MM.1S (cell line): Measurements from ENCODE around the gene AKAP13.

Experiments used
- DNase-seq: peaks from one replicate; pipeline ENCODE4 v3.0.0-alpha.2; 2015
- H2AFZ ChIP-seq: fragments of 300-600 bp; sonication (generic); 2 replicates; pipeline ENCODE4 v1.6.0; 2016; ENCODE audit warnings: antibody characterized with exemption, low read length
- H3F3A ChIP-seq: fragments of 300-600 bp; sonication (generic); 2 replicates; pipeline ENCODE4 v1.6.1; 2016; ENCODE audit warnings: mild to moderate bottlenecking, antibody characterized with exemption, low read length, moderate library complexity, mixed read lengths; ENCODE audit not compliant: insufficient read depth
- H3K27ac ChIP-seq: fragments of 300-600 bp; sonication (generic); 2 replicates; pipeline ENCODE4 v1.5.1; 2016; ENCODE audit warnings: mild to moderate bottlenecking, low read length
- H3K27me3 ChIP-seq: fragments of 300-600 bp; sonication (generic); replicated peaks from 2 replicates; pipeline ENCODE4 v1.6.0; 2016; ENCODE audit warnings: low read length; ENCODE audit not compliant: insufficient read depth
- H3K36me3 ChIP-seq: fragments of 300-600 bp; sonication (generic); replicated peaks from 2 replicates; pipeline ENCODE4 v1.6.1; 2016; ENCODE audit warnings: mild to moderate bottlenecking, low read length, mixed read lengths; ENCODE audit not compliant: insufficient read depth
- H3K4me1 ChIP-seq: fragments of 300-600 bp; sonication (generic); 2 replicates; pipeline ENCODE4 v1.6.1; 2016; ENCODE audit warnings: low read length, mixed read lengths
- H3K4me2 ChIP-seq: fragments of 300-600 bp; sonication (generic); 2 replicates; pipeline ENCODE4 v1.6.0; 2016; ENCODE audit warnings: low read depth, low read length
- H3K4me3 ChIP-seq: fragments of 300-600 bp; sonication (generic); 2 replicates; pipeline ENCODE4 v1.5.1; 2016; ENCODE audit warnings: low read length, mixed read lengths
- H3K79me2 ChIP-seq: fragments of 300-600 bp; sonication (generic); 2 replicates; pipeline ENCODE4 v1.6.1; 2016; ENCODE audit warnings: mixed run types, low read length, mixed read lengths
- H3K9ac ChIP-seq: fragments of 300-600 bp; sonication (generic); 2 replicates; pipeline ENCODE4 v1.6.1; 2016; ENCODE audit warnings: low read length, mixed read lengths
- H3K9me2 ChIP-seq: fragments of 300-600 bp; sonication (generic); replicated peaks from 2 replicates; pipeline ENCODE4 v1.6.1; 2016; ENCODE audit warnings: mild to moderate bottlenecking, low read length, mixed read lengths; ENCODE audit not compliant: insufficient read depth
- H3K9me3 ChIP-seq: fragments of 300-600 bp; sonication (generic); replicated peaks from 2 replicates; pipeline ENCODE4 v1.6.1; 2016; ENCODE audit warnings: mild to moderate bottlenecking, low read length, mixed read lengths; ENCODE audit not compliant: insufficient read depth
- H4K20me1 ChIP-seq: fragments of 300-600 bp; sonication (generic); 2 replicates; pipeline ENCODE4 v1.6.1; 2016; ENCODE audit warnings: mild to moderate bottlenecking, low read length, moderate library complexity, mixed read lengths; ENCODE audit not compliant: insufficient read depth
- EZH2 ChIP-seq: fragments of 300-600 bp; sonication (generic); optimal IDR thresholded peaks from 2 replicates; pipeline ENCODE3; 2017; ENCODE audit warnings: low read depth, mild to moderate bottlenecking, antibody characterized with exemption, low read length, mixed read lengths
- EZH2phosphoT487 ChIP-seq: fragments of 300-600 bp; sonication (generic); IDR thresholded peaks from 2 replicates; pipeline ENCODE4 v1.6.1; 2018; ENCODE audit warnings: antibody characterized with exemption, low read length
- TF ChIP-seq, protein P1 (sequence below): fragments of 300-600 bp; sonication (generic); IDR thresholded peaks from 2 replicates; pipeline ENCODE4 v1.5.1; 2016; ENCODE audit warnings: antibody characterized with exemption, low read length, mixed read lengths

The AKAP13 gene

DNA sequence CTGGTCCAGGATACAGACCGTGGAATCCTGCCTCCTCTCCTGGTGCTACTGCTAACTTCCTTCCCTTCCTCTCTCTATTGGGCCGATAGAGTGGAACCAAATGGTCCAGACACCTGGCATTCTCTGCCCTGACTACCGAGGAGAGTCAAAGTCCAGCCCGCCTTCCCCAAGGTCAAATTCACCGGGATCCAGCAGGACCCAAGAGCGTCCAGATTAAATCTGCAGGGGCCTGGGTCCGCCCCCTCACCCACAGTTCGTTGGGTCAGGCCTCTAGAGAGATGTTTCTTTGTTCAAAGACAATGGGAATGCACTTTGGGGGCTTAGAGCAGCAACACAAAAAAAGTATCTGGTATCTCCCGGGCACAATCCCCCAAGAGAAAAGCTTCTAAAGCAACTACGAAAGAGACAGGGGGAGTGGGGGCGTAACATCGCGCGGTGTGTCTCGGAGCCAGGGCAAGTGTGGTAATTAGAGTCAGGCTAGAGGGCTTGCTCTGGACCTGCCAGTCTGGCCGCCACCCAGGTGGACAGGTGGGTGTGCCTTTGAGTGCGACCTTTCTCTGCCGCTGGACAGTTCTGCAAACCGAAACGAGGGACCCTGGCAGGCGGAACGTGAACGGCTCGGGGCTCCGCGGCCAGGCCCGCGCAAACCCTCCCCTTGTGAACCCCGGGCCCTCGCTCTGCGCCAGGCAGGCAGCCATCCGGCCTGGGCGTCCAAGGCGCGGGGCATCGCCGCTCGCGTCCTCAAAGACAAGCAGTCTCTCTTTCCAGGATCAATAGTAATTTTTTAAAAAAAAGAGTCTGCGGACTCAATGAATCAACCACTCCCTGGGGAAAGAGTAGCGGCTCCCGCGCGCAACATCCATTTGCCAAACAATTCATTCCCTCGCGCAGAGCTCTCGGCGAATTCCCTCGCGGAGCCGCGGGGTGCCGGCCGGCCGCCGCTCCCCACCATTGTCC lies 413.5 kb downstream of the AKAP13 start:
- peak overlapping the region; percentile 69 for H3K9ac ChIP-seq
- no peaks in the 10 kb centered on the region for H3K9me3 ChIP-seq
- no peak overlapping the region for H3K27ac ChIP-seq
- H3K27me3 ChIP-seq: 0 out of 2 replicates have a peak, but pooled peaks cover 6% of the 10 kb centered on the region
- TF ChIP-seq EZH2 (no peak), EZH2phosphoT487 (no peak)
- TF ChIP-seq, protein P1, sequence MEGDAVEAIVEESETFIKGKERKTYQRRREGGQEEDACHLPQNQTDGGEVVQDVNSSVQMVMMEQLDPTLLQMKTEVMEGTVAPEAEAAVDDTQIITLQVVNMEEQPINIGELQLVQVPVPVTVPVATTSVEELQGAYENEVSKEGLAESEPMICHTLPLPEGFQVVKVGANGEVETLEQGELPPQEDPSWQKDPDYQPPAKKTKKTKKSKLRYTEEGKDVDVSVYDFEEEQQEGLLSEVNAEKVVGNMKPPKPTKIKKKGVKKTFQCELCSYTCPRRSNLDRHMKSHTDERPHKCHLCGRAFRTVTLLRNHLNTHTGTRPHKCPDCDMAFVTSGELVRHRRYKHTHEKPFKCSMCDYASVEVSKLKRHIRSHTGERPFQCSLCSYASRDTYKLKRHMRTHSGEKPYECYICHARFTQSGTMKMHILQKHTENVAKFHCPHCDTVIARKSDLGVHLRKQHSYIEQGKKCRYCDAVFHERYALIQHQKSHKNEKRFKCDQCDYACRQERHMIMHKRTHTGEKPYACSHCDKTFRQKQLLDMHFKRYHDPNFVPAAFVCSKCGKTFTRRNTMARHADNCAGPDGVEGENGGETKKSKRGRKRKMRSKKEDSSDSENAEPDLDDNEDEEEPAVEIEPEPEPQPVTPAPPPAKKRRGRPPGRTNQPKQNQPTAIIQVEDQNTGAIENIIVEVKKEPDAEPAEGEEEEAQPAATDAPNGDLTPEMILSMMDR: no peak
- peak; percentile 28 for DNase-seq
- peaks cover 13% of the 10 kb centered on the region; the same call in 1 of the 2 replicates for H3K79me2 ChIP-seq
- peak overlapping the region; percentile 53 for H2AFZ ChIP-seq
- peak overlapping the region; percentile 96 for H3K4me2 ChIP-seq
- H3K4me3 ChIP-seq: peak overlapping the region; percentile 69
- H3K4me1 ChIP-seq: 0 out of 2 replicates have a peak, but pooled peaks cover 4% of the 10 kb centered on the region
- no peaks in the 10 kb centered on the region for H4K20me1 ChIP-seq
- no peaks in the 10 kb centered on the region for H3K9me2 ChIP-seq
- no peaks in the 10 kb centered on the region for H3K36me3 ChIP-seq
- H3F3A ChIP-seq: no peaks in the 10 kb centered on the region

DNA sequence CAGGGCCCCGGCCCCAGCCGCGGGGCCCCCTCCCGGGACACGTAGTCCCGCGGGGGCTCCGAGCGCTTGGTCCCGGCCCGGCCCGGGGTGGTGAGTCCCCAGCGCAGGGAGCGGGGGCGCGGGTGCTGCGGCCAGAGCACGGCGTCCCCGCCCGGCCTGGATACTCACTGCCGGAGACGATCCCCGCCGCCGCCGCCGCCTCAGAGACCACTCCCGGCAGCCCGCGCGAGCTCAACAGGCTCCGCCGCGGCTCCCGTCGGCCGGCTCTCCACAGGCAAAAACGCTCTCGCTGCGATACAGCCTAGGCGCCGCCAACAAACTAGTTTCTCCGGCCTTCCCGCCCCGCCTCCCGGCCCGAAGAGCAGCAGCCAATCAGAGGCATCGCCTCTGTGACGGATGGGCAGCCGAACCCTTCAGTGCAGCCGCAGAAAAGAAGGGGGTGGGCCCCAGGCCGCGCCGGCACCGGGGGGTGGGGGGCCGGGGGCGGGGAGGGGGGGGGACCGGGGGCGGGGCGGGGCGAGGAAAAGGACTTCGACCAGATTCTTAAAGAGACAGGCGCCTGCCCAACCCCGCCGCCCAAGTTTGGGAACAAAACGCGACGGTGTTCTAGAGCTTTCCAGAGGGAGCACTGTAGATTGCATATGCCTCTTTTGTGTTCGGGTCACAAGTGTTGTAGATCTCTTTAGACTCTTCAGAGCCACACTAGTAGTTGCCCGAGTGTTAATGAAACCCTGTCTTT lies 414.4 kb downstream of the AKAP13 start, which contains the start of gene KLHL25:
KLHL25 (minus strand) TSS at position 328 of the 739 bp plus-strand sequence. CDS start 25,115 bp downstream, outside the sequence.
- Histone ChIP-seq H3F3A (no peaks in the 10 kb centered on the region), H3K79me2 (peaks cover 13% of the 10 kb centered on the region; the same call in 1 of the 2 replicates), H3K9me3 (no peaks in the 10 kb centered on the region), H3K9me2 (no peaks in the 10 kb centered on the region), H3K9ac (peak within 1 kb of the TSS; percentile 69), H2AFZ (peak within 1 kb of the TSS; percentile 61), H3K4me1 (0 out of 2 replicates have a peak, but pooled peaks cover 4% of the 10 kb centered on the region), H3K4me3 (peak within 1 kb of the TSS; percentile 69), H4K20me1 (no peaks in the 10 kb centered on the region), H3K4me2 (peak within 1 kb of the TSS; percentile 96), H3K27me3 (0 out of 2 replicates have a peak, but pooled peaks cover 6% of the 10 kb centered on the region), H3K27ac (peak within 1 kb of the TSS; percentile 23; the same call in 1 of the 2 replicates), H3K36me3 (no peaks in the 10 kb centered on the region)
- DNase-seq: peak; percentile 96
- TF ChIP-seq, protein P1: no peak
- no peak for TF ChIP-seq EZH2phosphoT487
- no peak for TF ChIP-seq EZH2
